ENCODE data around the gene OSBP2.

DNA sequence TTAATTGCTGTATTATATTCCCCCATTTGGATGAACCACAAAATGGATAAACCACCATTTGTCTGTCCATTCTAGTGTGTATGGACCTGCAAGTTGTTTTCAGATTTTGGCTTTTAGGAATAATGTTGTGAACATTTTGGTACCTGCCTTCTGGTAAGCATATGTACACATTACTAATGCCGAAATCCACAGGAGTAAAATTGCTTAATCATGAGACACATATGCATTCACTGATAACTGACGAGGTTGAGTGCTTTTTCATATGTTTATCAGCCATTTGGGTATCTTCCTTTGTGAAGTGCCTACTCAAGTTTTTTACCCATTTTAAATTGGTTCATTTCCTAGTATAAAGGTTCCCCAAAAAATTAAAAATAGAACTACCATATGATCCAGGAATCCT lies 34.2 kb downstream of the OSBP2 start:
- TF ChIP-seq, protein P1, sequence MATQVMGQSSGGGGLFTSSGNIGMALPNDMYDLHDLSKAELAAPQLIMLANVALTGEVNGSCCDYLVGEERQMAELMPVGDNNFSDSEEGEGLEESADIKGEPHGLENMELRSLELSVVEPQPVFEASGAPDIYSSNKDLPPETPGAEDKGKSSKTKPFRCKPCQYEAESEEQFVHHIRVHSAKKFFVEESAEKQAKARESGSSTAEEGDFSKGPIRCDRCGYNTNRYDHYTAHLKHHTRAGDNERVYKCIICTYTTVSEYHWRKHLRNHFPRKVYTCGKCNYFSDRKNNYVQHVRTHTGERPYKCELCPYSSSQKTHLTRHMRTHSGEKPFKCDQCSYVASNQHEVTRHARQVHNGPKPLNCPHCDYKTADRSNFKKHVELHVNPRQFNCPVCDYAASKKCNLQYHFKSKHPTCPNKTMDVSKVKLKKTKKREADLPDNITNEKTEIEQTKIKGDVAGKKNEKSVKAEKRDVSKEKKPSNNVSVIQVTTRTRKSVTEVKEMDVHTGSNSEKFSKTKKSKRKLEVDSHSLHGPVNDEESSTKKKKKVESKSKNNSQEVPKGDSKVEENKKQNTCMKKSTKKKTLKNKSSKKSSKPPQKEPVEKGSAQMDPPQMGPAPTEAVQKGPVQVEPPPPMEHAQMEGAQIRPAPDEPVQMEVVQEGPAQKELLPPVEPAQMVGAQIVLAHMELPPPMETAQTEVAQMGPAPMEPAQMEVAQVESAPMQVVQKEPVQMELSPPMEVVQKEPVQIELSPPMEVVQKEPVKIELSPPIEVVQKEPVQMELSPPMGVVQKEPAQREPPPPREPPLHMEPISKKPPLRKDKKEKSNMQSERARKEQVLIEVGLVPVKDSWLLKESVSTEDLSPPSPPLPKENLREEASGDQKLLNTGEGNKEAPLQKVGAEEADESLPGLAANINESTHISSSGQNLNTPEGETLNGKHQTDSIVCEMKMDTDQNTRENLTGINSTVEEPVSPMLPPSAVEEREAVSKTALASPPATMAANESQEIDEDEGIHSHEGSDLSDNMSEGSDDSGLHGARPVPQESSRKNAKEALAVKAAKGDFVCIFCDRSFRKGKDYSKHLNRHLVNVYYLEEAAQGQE (IDR thresholded peaks at IDR 0.05; ENCODE audit: low read depth), result no peak
- TF ChIP-seq CREB1 (IDR thresholded peaks at IDR 0.05; ENCODE audit: low read depth), result no peak
- TF ChIP-seq, protein P2, sequence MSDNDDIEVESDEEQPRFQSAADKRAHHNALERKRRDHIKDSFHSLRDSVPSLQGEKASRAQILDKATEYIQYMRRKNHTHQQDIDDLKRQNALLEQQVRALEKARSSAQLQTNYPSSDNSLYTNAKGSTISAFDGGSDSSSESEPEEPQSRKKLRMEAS (IDR thresholded peaks at IDR 0.05), result no peak

Measured in Ishikawa (cell line).